ENCODE results near the gene BCDIN3D.
"Not testable (repeated sequence)": the region's sequence is repeated elsewhere in the genome, so short reads cannot be mapped to it uniquely, and the experiment has no call there.

The BCDIN3D gene

DNA sequence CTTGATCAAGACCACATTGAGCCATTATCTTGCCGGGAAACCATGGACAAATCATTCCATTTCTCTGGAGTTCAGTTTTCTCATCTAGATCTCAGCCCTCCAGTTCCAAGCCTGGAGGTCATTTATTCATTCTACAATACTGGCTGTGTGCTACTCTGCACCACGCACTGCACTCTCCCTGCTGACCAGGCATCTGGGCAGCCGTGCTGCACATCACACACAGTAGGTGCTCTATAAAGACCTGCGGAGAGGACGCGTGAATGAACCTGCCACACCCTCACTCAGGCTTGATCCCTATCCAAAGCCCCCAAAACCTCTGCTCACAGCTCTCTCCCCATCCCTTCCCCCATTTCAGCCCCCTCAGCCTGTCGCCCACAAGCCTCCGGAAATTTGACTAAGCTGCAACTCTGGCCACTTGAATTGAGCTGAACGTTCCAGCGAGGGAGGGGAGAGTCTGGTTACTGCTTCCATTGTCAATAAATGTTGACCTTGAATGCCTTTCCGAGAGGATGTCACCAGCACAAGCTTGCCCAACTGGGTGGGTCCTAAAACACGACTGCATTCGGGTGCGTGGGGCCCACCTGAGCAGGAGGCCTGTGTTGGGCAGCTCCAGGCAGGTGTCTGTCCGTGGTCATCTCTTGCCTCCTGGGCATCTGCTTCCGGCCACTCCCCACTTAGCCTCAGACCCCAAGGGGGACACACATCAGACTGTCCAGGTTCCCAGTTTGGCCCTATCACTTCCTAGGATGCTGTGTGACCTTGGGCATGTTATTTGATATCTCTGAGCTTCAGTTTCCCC is 43.0 kb upstream of the BCDIN3D start:
- Histone ChIP-seq H3K27me3 (ENCODE audit: control insufficient read depth, insufficient read depth, low read length) (no peaks in the 10 kb centered on the region; the same call in 1 of the 2 replicates), H3K4me3 (ENCODE audit: low read depth, low read length) (no peak overlapping the region), H3K9ac (ENCODE audit: low read length) (no peak overlapping the region), H3K4me1 (ENCODE audit: control insufficient read depth, insufficient read depth, low read length) (peaks cover 49% of the 10 kb centered on the region), H3K27ac (ENCODE audit: low read depth, low read length) (no peak overlapping the region), H3K9me3 (ENCODE audit: control insufficient read depth, insufficient read depth, low read depth, low read length) (no peaks in the 10 kb centered on the region), H3K36me3 (ENCODE audit: control insufficient read depth, insufficient read depth, low read length) (no peaks in the 10 kb centered on the region)

DNA sequence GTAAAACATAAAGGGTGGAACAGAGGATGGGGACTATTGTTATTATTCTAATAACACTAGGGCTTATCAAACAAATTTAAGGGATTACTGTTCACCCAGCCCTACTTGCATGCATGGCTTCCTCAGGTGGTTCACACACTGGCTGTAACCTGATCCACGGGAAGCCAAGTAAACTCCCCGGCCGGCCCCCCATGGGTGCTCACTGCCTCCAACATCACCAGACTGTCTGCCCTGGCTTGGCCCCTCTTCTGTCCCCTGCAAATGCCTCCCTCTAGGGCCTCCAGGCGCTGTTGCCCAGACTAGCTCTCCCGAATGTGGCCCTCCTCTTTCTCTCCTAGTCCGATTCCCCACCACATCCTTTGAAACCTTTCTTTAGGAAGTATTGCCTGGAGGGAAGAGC is 42.2 kb upstream of the BCDIN3D start:
- H3K4me3 ChIP-seq (ENCODE audit: low read depth, low read length) = no peak overlapping the region
- H3K36me3 ChIP-seq (ENCODE audit: control insufficient read depth, insufficient read depth, low read length) = no peaks in the 10 kb centered on the region
- no peaks in the 10 kb centered on the region for H3K9me3 ChIP-seq (ENCODE audit: control insufficient read depth, insufficient read depth, low read depth, low read length)
- no peak overlapping the region for H3K9ac ChIP-seq (ENCODE audit: low read length)
- H3K27me3 ChIP-seq (ENCODE audit: control insufficient read depth, insufficient read depth, low read length) = no peaks in the 10 kb centered on the region; the same call in 1 of the 2 replicates
- no peak overlapping the region for H3K27ac ChIP-seq (ENCODE audit: low read depth, low read length)
- peaks cover 49% of the 10 kb centered on the region for H3K4me1 ChIP-seq (ENCODE audit: control insufficient read depth, insufficient read depth, low read length)

DNA sequence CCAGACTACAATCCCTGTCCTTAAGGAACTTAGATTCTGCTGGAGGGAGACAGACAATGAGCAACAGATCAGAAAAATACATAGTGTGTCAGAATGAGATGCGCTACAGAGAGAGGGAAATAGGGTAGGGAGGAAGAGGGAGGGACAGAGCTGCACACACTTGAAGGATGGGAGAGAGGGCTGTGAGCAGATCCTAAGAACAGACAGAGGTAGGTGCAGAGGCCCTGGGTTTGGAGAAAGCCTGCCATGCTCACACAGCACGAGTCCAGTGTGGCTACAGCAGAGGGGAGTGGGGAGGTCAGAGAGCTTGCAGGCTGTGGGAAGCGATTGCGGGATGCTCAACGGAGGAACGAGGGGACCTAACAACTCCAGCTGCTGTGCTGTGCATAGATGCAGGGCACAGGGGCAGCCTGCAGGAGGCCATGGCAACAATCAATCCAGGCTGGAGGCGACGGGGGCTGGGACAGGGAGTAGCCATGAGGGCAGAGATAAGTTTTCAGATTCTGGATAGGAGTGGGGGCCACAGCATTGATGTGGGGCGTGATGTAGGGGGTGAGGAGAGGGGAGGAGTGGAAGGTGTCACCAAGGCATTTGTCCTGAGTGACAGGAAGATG is 40.1 kb upstream of the BCDIN3D start:
- Histone ChIP-seq H3K9me3 (ENCODE audit: control insufficient read depth, insufficient read depth, low read depth, low read length) (peaks cover 11% of the 10 kb centered on the region; the same call in 1 of the 2 replicates), H3K27me3 (ENCODE audit: control insufficient read depth, insufficient read depth, low read length) (no peaks in the 10 kb centered on the region; the same call in 1 of the 2 replicates), H3K27ac (ENCODE audit: low read depth, low read length) (no peak overlapping the region), H3K9ac (ENCODE audit: low read length) (no peak overlapping the region), H3K4me3 (ENCODE audit: low read depth, low read length) (no peak overlapping the region), H3K4me1 (ENCODE audit: control insufficient read depth, insufficient read depth, low read length) (peaks cover 45% of the 10 kb centered on the region), H3K36me3 (ENCODE audit: control insufficient read depth, insufficient read depth, low read length) (no peaks in the 10 kb centered on the region)

DNA sequence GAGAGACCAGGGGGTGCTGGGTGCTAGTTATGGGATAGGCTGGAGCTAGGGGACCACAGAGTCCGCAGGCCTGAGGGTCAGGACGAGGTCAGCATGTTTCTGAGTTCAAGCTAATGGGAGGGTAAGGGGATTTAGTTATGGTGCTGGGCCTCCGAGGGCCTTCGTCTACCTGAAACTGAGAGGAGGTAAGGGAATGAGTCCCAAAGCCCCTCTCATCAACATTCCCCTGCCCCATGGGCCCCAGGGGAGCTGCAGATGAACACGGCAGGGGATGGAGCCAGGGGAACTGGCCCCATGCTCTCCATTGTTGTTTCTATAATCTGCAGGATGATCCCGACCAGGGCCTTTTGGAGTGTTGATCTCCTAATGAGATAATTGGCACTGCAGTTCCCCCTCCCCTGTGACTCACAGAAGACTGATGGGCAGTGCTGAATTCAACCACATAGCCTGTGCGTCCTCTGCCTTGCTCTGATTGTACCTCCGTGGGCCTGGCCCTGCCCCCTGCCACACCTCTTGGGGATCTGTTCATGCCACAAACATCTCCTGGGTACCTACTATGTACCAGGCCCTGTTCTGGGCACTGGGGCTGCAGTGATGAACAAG is 39.4 kb upstream of the BCDIN3D start:
- no peaks in the 10 kb centered on the region for H3K36me3 ChIP-seq (ENCODE audit: control insufficient read depth, insufficient read depth, low read length)

DNA sequence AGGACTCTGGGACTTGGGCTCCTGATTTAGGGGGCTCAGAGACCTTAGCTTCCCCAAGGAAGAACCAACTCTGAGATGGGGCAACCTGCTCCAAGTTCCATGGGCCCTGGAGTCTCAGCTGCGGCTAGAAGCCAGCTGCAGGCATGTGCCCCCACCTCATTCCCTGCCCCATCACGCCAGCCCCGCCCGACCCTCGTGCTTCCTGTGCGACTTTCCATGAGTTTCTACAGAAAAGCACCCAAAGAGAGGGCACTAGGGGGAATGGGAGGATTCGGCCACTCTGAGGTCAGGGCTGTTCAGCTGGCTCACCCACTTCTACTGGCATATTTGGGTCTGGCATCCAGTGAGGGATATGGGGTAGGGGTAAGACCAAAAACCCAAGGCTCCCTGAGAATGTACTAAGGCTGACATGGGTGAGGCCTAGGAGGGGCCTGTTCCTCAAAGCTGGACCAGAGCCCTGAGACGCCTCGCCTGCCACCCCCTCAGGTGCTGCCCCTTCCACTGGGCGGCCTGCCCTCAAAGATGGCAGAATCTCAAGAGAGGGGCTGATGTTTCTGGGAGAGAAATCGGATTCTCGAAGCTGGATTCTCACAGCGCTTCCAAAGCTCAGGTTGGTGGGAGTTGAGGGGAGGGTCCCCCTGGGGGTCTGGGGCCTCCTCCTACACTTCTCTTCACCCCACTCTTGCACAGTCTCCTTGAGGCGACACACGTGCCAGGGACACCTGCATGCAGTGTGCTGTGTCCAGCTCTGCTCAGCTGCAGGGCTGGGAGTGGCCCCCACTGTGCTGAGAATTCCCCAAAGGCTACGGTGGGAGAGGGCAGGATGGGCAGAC is 38.7 kb upstream of the BCDIN3D start:
- Histone ChIP-seq H3K27me3 (ENCODE audit: control insufficient read depth, insufficient read depth, low read length) (no peaks in the 10 kb centered on the region), H3K27ac (ENCODE audit: low read depth, low read length) (no peak overlapping the region), H3K9me3 (ENCODE audit: control insufficient read depth, insufficient read depth, low read depth, low read length) (peaks cover 11% of the 10 kb centered on the region; the same call in 1 of the 2 replicates), H3K4me1 (ENCODE audit: control insufficient read depth, insufficient read depth, low read length) (peaks cover 33% of the 10 kb centered on the region), H3K36me3 (ENCODE audit: control insufficient read depth, insufficient read depth, low read length) (no peaks in the 10 kb centered on the region), H3K9ac (ENCODE audit: low read length) (no peak overlapping the region), H3K4me3 (ENCODE audit: low read depth, low read length) (no peak overlapping the region)

More for the DNA sequence above, 39.4 kb upstream of the BCDIN3D start:
- H3K4me3 ChIP-seq (ENCODE audit: low read depth, low read length) = no peak overlapping the region
- H3K27ac ChIP-seq (ENCODE audit: low read depth, low read length) = no peak overlapping the region
- H3K4me1 ChIP-seq (ENCODE audit: control insufficient read depth, insufficient read depth, low read length) = peaks cover 39% of the 10 kb centered on the region
- no peak overlapping the region for H3K9ac ChIP-seq (ENCODE audit: low read length)
- H3K9me3 ChIP-seq (ENCODE audit: control insufficient read depth, insufficient read depth, low read depth, low read length) = peaks cover 11% of the 10 kb centered on the region; the same call in 1 of the 2 replicates
- no peaks in the 10 kb centered on the region; the same call in 1 of the 2 replicates for H3K27me3 ChIP-seq (ENCODE audit: control insufficient read depth, insufficient read depth, low read length)

DNA sequence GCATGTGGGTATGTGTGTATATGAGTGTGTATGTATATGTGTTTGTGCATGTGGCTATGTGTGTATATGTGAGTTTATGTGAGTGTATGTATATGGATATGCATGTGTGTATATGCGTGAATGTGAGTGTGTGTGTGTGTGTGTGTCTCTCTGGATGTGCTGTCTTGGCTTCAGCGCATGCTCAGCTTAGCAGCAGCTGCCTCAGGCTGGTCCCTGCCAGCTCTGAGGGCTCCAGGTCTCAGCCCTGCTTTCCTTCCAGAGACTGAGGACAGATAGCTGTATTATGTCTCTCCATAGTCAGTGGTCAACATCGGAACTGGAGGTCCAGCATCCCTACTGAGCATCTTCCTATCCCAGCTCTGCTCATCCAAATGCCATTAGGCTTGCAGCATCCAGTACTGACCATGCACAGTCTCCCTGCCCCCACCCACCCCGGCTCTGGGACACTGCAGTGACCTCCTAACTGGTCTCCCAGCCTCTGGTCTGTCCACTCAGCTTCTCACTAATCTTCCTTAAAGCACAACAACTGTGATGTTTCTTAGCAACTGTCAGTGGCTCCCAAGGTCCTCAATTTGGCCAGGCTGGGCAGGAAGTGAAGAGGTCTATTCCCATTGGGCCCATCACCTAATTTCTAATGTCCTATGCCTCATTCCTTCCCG is 38.0 kb upstream of the BCDIN3D start:
- peaks cover 31% of the 10 kb centered on the region for H3K4me1 ChIP-seq (ENCODE audit: control insufficient read depth, insufficient read depth, low read length)
- H3K9ac ChIP-seq (ENCODE audit: low read length) = no peak overlapping the region
- peaks cover 11% of the 10 kb centered on the region; the same call in 1 of the 2 replicates for H3K9me3 ChIP-seq (ENCODE audit: control insufficient read depth, insufficient read depth, low read depth, low read length)
- no peaks in the 10 kb centered on the region for H3K36me3 ChIP-seq (ENCODE audit: control insufficient read depth, insufficient read depth, low read length)
- no peak overlapping the region for H3K4me3 ChIP-seq (ENCODE audit: low read depth, low read length)
- no peaks in the 10 kb centered on the region for H3K27me3 ChIP-seq (ENCODE audit: control insufficient read depth, insufficient read depth, low read length)
- H3K27ac ChIP-seq (ENCODE audit: low read depth, low read length) = no peak overlapping the region

DNA sequence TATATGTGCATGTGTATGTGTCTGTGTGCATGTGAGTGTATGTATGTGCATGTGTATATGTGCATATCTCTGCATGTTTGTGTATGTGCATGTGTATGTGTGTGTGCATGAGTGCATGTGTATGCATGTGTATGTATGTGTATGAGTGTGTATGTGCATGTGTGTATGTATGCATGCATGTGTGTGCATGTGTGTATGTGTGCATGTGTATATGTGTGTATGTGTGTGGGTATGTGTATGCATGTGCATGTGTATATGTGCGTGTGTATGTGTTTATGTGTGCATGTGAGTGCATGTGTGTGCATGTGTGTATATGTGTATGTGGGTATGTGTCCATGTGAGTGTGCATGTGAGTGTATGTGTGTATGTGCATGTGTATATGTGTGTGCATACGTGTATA is 36.2 kb upstream of the BCDIN3D start:
- not testable (repeated sequence) for H3K27me3 ChIP-seq (ENCODE audit: control insufficient read depth, insufficient read depth, low read length); H3K9ac ChIP-seq (ENCODE audit: low read length); H3K4me3 ChIP-seq (ENCODE audit: low read depth, low read length); H3K36me3 ChIP-seq (ENCODE audit: control insufficient read depth, insufficient read depth, low read length); H3K27ac ChIP-seq (ENCODE audit: low read depth, low read length)
- H3K9me3 ChIP-seq (ENCODE audit: control insufficient read depth, insufficient read depth, low read depth, low read length) = peaks cover 11% of the 10 kb centered on the region; the same call in 1 of the 2 replicates
- peaks cover 19% of the 10 kb centered on the region for H3K4me1 ChIP-seq (ENCODE audit: control insufficient read depth, insufficient read depth, low read length)

DNA sequence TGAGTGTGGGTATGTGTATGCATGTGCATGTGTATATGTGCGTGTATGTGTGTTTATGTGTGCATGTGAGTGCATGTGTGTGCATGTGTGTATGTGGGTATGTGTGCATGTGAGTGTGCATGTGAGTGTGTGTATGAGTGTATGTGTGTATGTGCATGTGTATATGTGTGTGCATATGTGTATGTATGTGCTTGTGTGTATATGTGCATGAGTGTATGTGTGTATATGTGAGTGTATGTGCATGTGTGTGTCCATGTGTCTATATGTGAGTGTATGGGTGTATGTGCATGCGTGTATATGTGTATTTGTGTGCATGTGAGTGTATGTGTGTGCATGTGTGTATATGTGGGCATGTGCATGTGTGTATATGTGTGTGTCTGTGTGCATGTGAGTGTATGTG is 35.1 kb upstream of the BCDIN3D start:
- Histone ChIP-seq H3K27ac (ENCODE audit: low read depth, low read length) (no peak overlapping the region), H3K36me3 (ENCODE audit: control insufficient read depth, insufficient read depth, low read length) (no peaks in the 10 kb centered on the region), H3K4me3 (ENCODE audit: low read depth, low read length) (no peak overlapping the region), H3K9ac (ENCODE audit: low read length) (no peak overlapping the region), H3K27me3 (ENCODE audit: control insufficient read depth, insufficient read depth, low read length) (no peaks in the 10 kb centered on the region), H3K9me3 (ENCODE audit: control insufficient read depth, insufficient read depth, low read depth, low read length) (peaks cover 11% of the 10 kb centered on the region; the same call in 1 of the 2 replicates), H3K4me1 (ENCODE audit: control insufficient read depth, insufficient read depth, low read length) (peaks cover 12% of the 10 kb centered on the region)

DNA sequence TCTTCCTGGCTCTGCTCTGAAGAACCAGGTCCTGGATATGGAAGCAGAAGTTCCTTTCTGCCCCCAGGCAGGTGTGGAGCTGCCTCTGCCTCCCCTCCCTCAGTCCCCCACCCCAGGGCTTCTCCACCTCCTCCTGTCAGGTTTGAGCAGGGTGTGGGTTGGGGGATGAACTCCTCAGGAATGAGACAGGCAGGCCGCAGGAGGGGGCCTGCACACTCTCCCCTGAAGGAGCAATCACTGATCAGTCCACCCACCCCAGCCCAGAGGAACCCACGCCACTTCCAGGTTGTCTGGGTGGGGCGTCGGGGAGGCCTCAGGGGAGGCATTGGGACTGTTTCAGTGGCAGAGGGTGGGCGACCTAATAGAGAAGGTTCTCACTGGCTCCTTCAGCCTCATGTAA is 34.2 kb upstream of the BCDIN3D start:
- Histone ChIP-seq H3K27ac (ENCODE audit: low read depth, low read length) (no peak overlapping the region), H3K4me3 (ENCODE audit: low read depth, low read length) (no peak overlapping the region), H3K9ac (ENCODE audit: low read length) (no peak overlapping the region), H3K36me3 (ENCODE audit: control insufficient read depth, insufficient read depth, low read length) (no peaks in the 10 kb centered on the region), H3K27me3 (ENCODE audit: control insufficient read depth, insufficient read depth, low read length) (no peaks in the 10 kb centered on the region), H3K9me3 (ENCODE audit: control insufficient read depth, insufficient read depth, low read depth, low read length) (peaks cover 11% of the 10 kb centered on the region; the same call in 1 of the 2 replicates), H3K4me1 (ENCODE audit: control insufficient read depth, insufficient read depth, low read length) (peaks cover 2% of the 10 kb centered on the region; the same call in 1 of the 2 replicates)

DNA sequence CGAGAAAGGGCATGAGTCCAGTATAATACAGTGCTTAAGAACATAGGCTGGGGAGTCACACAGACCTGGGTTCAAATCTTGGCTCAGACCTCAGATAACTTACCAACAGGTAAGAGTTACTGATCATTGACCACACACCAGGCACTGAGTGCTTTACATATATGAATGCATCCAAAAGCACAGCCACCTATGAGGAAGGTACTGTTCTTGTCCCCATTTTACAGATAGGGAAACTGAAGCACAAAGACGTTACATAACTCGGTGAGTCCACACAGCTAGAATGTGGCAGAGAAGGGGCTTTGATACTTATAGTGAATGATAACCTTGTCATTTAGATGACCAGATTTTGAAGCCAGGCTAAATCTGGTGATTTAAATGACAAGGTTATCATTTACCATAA is 33.2 kb upstream of the BCDIN3D start:
- Histone ChIP-seq H3K27me3 (ENCODE audit: control insufficient read depth, insufficient read depth, low read length) (no peaks in the 10 kb centered on the region), H3K4me3 (ENCODE audit: low read depth, low read length) (no peak overlapping the region), H3K27ac (ENCODE audit: low read depth, low read length) (no peak overlapping the region), H3K36me3 (ENCODE audit: control insufficient read depth, insufficient read depth, low read length) (no peaks in the 10 kb centered on the region), H3K4me1 (ENCODE audit: control insufficient read depth, insufficient read depth, low read length) (no peaks in the 10 kb centered on the region), H3K9ac (ENCODE audit: low read length) (no peak overlapping the region), H3K9me3 (ENCODE audit: control insufficient read depth, insufficient read depth, low read depth, low read length) (peaks cover 11% of the 10 kb centered on the region; the same call in 1 of the 2 replicates)

All from HUES6 (cell line).